HG03095 (cell line): ENCODE measurements around the gene TENT4B.

ENCODE experiments used
- ATAC-seq: cut with Tn5 transposase; IDR thresholded peaks from one replicate; pipeline ENCODE4 v1.9.1; 2021; ENCODE audit warnings: moderate library complexity; ENCODE audit not compliant: unreplicated experiment

The TENT4B gene

GRCh38 chr16:50254072-50254471 is 101.0 kb downstream of the TENT4B start:
- no peak for ATAC-seq

- no peak for ATAC-seq
Measured at GRCh38 chr16:50255538-50255937, 102.4 kb downstream of the TENT4B start.

- ATAC-seq = no peak
Measured at GRCh38 chr16:50256604-50257003, 103.5 kb downstream of the TENT4B start.

- ATAC-seq = no peak
Measured at GRCh38 chr16:50257876-50258275, 104.8 kb downstream of the TENT4B start.

GRCh38 chr16:50259334-50260205 is 106.5 kb downstream of the TENT4B start:
- ATAC-seq = no peak

GRCh38 chr16:50260206-50261159 is 107.4 kb downstream of the TENT4B start:
- ATAC-seq = no peak

GRCh38 chr16:50261160-50261706 is 108.1 kb downstream of the TENT4B start:
- no peak for ATAC-seq

- ATAC-seq = no peak
Measured at GRCh38 chr16:50261707-50262235, 108.7 kb downstream of the TENT4B start.

- ATAC-seq = no peak
Measured at GRCh38 chr16:50263060-50263909, 110.2 kb downstream of the TENT4B start.

- ATAC-seq = no peak
Measured at GRCh38 chr16:50263940-50264929, 111.1 kb downstream of the TENT4B start.

GRCh38 chr16:50265260-50265659 is 112.2 kb downstream of the TENT4B start:
- peak; percentile 30 for ATAC-seq

- no peak for ATAC-seq
Measured at GRCh38 chr16:50265716-50266336, 112.7 kb downstream of the TENT4B start.

GRCh38 chr16:50266337-50267091 is 113.4 kb downstream of the TENT4B start, which contains the start of gene ADCY7:
TSS of gene ADCY7 (plus strand) at chr16:50266551. CDS start at chr16:50288180, 21,629 bp downstream.
- ATAC-seq = peak; percentile 88

- ATAC-seq = no peak
Measured at GRCh38 chr16:50267151-50267631, 114.1 kb downstream of the TENT4B start.

GRCh38 chr16:50267651-50268050 is 114.5 kb downstream of the TENT4B start:
- no peak for ATAC-seq

- no peak for ATAC-seq
Measured at GRCh38 chr16:50268352-50268751, 115.2 kb downstream of the TENT4B start.

- ATAC-seq = no peak
Measured at GRCh38 chr16:50269061-50269705, 116.1 kb downstream of the TENT4B start.
